Keratinocyte (primary cell): ENCODE data around the gene FLT3LG.

Experiments used
- EZH2 ChIP-seq: IDR thresholded peaks from one replicate; pipeline ENCODE4 v1.6.1; 2012; ENCODE audit warnings: inconsistent platforms, mild to moderate bottlenecking, low read length, moderate library complexity
- TF ChIP-seq, protein P1 (sequence below), 3 experiments: IDR thresholded peaks in 1 of 3; conservative IDR thresholded peaks in 1 of 3; optimal IDR thresholded peaks in 1 of 3; 2 replicates in 2 of 3; 3 replicates in 1 of 3; pipeline versions ENCODE3 to v1.5.1; 2011; ENCODE audit warnings: low read length in 3 of 3, mild to moderate bottlenecking in 3 of 3, moderate library complexity in 2 of 3, control low read depth in 1 of 3, inconsistent platforms in 1 of 3; ENCODE audit not compliant: insufficient read depth in 2 of 3; ENCODE audit errors: extremely low read depth in 1 of 3

DNA sequence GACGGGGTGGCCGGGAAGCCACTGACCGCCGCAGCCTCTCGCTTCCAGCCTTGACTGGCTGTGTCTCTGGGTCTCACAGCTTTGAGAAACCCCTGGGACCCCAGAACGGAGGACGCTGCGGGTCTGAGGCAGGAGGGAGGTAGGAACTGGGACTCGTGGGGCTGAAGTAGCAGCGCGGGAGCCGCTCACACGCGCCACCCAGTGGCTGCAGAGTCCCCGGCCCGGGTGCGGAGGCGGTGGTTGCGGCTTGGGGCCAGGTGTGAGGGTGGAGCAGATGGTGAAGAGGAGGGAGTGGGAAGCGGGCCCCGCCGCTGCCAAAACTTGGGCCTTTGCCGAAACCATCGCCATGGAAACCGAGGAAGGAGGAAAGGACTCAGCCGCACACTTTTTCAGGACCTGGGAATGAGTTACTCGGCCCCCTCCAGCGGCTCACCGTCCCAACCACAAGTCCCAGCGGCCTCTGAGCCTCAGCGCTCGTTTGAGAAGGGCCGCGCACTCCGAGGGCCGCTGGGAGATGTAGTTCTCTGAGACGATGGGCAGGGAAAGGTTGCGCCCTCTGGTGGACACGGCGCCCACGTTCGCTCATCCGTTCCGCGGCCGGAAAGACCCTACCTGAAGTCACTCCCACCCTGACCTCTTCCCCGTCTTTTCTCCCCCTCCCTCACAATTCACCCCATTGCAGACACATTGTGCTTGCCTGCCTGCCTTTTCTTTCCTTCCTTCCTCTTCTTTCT is 30.5 kb upstream of the FLT3LG start:
- TF ChIP-seq, protein P1, sequence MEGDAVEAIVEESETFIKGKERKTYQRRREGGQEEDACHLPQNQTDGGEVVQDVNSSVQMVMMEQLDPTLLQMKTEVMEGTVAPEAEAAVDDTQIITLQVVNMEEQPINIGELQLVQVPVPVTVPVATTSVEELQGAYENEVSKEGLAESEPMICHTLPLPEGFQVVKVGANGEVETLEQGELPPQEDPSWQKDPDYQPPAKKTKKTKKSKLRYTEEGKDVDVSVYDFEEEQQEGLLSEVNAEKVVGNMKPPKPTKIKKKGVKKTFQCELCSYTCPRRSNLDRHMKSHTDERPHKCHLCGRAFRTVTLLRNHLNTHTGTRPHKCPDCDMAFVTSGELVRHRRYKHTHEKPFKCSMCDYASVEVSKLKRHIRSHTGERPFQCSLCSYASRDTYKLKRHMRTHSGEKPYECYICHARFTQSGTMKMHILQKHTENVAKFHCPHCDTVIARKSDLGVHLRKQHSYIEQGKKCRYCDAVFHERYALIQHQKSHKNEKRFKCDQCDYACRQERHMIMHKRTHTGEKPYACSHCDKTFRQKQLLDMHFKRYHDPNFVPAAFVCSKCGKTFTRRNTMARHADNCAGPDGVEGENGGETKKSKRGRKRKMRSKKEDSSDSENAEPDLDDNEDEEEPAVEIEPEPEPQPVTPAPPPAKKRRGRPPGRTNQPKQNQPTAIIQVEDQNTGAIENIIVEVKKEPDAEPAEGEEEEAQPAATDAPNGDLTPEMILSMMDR (optimal IDR thresholded peaks at IDR 0.05 in 1 of 3, IDR thresholded peaks at IDR 0.05 in 1 of 3, conservative IDR thresholded peaks at IDR 0.05 in 1 of 3; ENCODE audit: extremely low read depth in 1 of 3, insufficient read depth in 2 of 3, low read length in 3 of 3): peak; percentile 54 to 98 (median 83)
- no peak for TF ChIP-seq EZH2
